Uterus (tissue), 2 donors: Measurements from ENCODE around the gene MTMR12.

ENCODE experiments used
- CTCF ChIP-seq, 4 experiments: fragments of 200-600 bp in 2 of 4; fragments of 450-650 bp in 2 of 4; sonication (generic) in 2 of 4; IDR thresholded peaks; one replicate each; pipeline ENCODE4 v1.5.1; 2016 to 2019; ENCODE audit warnings: antibody characterized with exemption in 4 of 4, mild to moderate bottlenecking in 2 of 4, moderate library complexity in 1 of 4
- POLR2A ChIP-seq, 2 donors: fragments of 450-650 bp; IDR thresholded peaks; one replicate each; pipeline ENCODE4 v1.6.1; 2016; ENCODE audit warnings: antibody characterized with exemption in 2 of 2, mild to moderate bottlenecking in 1 of 2, moderate library complexity in 1 of 2

GRCh38 chr5:32308946-32309345 is 3.8 kb downstream of the MTMR12 start:
- TF ChIP-seq CTCF (IDR thresholded peaks at IDR 0.05) = no peak
- TF ChIP-seq POLR2A (IDR thresholded peaks at IDR 0.05) = no peak
